Transverse colon (tissue), 4 donors: Measurements from ENCODE around the gene TMEM132C. TPM values are rescaled to one million over a fixed set of nuclear protein-coding genes. Genes with fewer than 3 reads are reported as not detected.

Experiments used
- DNase-seq: peaks from one replicate; pipeline ENCODE4 v3.0.0-alpha.2; 2019
- H3K27ac ChIP-seq, 4 donors: fragments of 200-600 bp; sonication (generic); 2 replicates each; pipeline ENCODE4 v1.5.1; 2016 to 2018; ENCODE audit warnings: inconsistent platforms in 4 of 4
- H3K27me3 ChIP-seq: fragments of 200-600 bp; sonication (generic); 2 replicates; pipeline ENCODE4 v1.5.1; 2017; ENCODE audit warnings: inconsistent platforms
- H3K36me3 ChIP-seq, 4 donors: fragments of 200-600 bp; sonication (generic); 2 replicates each; pipeline ENCODE4 v1.5.1; 2017 to 2019; ENCODE audit warnings: inconsistent platforms in 4 of 4
- H3K4me1 ChIP-seq, 4 donors: fragments of 200-600 bp; sonication (generic); 2 replicates each; pipeline ENCODE4 v1.5.1; 2017 to 2020; ENCODE audit warnings: inconsistent platforms in 4 of 4
- H3K4me3 ChIP-seq, 4 donors: fragments of 200-600 bp; sonication (generic); 1 replicate in 1 of 4; 2 replicates in 3 of 4; pipeline versions ENCODE4 v1.5.1 to v1.6.1; 2017 to 2019; ENCODE audit warnings: inconsistent platforms in 4 of 4
- H3K9me3 ChIP-seq, 2 donors: fragments of 200-600 bp; sonication (generic); 2 replicates each; pipeline ENCODE4 v1.5.1; 2017 to 2019; ENCODE audit warnings: inconsistent platforms in 2 of 2
- EP300 ChIP-seq: sonication (generic); formaldehyde crosslinking; IDR thresholded peaks from one replicate; pipeline ENCODE4 v1.6.1; 2017; ENCODE audit warnings: antibody characterized with exemption, low read depth
- POLR2A ChIP-seq: fragments of 450-650 bp; IDR thresholded peaks from one replicate; pipeline ENCODE4 v1.6.1; 2016; ENCODE audit warnings: antibody characterized with exemption, mild to moderate bottlenecking, moderate library complexity
- POLR2AphosphoS5 ChIP-seq, 3 donors: sonication (generic); formaldehyde crosslinking; IDR thresholded peaks; one replicate each; pipeline ENCODE4 v1.6.1; 2016; ENCODE audit warnings: antibody characterized with exemption in 3 of 3
- WGBS, 2 donors: methylation state at CpG; one replicate each; pipeline ENCODE4 v1.1.5; 2018; ENCODE audit warnings: low coverage in 1 of 2; 5-methylcytosine and 5-hydroxymethylcytosine counted together
- in situ Hi-C, 4 donors: fragments of 200-750 bp; cut with MboI; loops; one replicate each; pipeline versions ENCODE4 v1.15.0 to v1.15.1; 2017; ENCODE audit warnings: low sequenced_read_pairs in 3 of 4, low pct_ligation_motif_present in 1 of 4, low pct_unique_long_range_greater_than_20kb in 1 of 4
- intact Hi-C: fragments of 100-400 bp; cut with DNase I; formaldehyde crosslinking; loops from one replicate; pipeline ENCODE4 v1.15.1; 2023; ENCODE audit warnings: low total_unique reads
- total RNA-seq, 4 donors: library from RNA; depleted of rRNA; stranded (reverse); fragments of >200 nt; gene quantifications; one replicate each; pipeline ENCODE4 v1.1.0, GENCODE V29; 2016
- TF ChIP-seq, protein P1 (sequence below), 5 experiments: fragments of 200-600 bp in 3 of 5; fragments of 450-650 bp in 2 of 5; sonication (generic) in 3 of 5; IDR thresholded peaks; 1 replicate in 2 of 5; 2 replicates in 3 of 5; pipeline ENCODE4 v1.5.1; 2016 to 2017; ENCODE audit warnings: antibody characterized with exemption in 5 of 5, inconsistent platforms in 3 of 5, mild to moderate bottlenecking in 2 of 5, moderate library complexity in 1 of 5

The TMEM132C gene
- total RNA-seq, 4 donors from 2014 or later, result 0.20 to 1.6 (median 0.58) TPM

- DNase-seq, result no peak
- 19% methylated on average over 6 of the region's 6 CpGs; no CpG with 5 or more reads in 1 of the 2 donors for WGBS, 2 donors
- Histone ChIP-seq H3K4me1 (peaks cover 0 to 3% (median 0%) of the 10 kb centered on the region in 4 donors), H3K27ac (no peak overlapping the region), H3K27me3 (no peaks in the 10 kb centered on the region), H3K36me3 (no peaks in the 10 kb centered on the region), H3K4me3 (no peak overlapping the region), H3K9me3 (peaks cover 0 to 4% of the 10 kb centered on the region in 2 donors)
- intact Hi-C loops, result no loop called here
- no peak for TF ChIP-seq POLR2A
- TF ChIP-seq EP300, result no peak
- TF ChIP-seq, protein P1, sequence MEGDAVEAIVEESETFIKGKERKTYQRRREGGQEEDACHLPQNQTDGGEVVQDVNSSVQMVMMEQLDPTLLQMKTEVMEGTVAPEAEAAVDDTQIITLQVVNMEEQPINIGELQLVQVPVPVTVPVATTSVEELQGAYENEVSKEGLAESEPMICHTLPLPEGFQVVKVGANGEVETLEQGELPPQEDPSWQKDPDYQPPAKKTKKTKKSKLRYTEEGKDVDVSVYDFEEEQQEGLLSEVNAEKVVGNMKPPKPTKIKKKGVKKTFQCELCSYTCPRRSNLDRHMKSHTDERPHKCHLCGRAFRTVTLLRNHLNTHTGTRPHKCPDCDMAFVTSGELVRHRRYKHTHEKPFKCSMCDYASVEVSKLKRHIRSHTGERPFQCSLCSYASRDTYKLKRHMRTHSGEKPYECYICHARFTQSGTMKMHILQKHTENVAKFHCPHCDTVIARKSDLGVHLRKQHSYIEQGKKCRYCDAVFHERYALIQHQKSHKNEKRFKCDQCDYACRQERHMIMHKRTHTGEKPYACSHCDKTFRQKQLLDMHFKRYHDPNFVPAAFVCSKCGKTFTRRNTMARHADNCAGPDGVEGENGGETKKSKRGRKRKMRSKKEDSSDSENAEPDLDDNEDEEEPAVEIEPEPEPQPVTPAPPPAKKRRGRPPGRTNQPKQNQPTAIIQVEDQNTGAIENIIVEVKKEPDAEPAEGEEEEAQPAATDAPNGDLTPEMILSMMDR (IDR thresholded peaks at IDR 0.05), result no peak
- no peak for TF ChIP-seq POLR2AphosphoS5 (IDR thresholded peaks at IDR 0.05)
- in situ Hi-C loops, result no loop called here
Observed at GRCh38 chr12:128339126-128339520, 72.2 kb downstream of the TMEM132C start.

GRCh38 chr12:128339631-128340030, 72.7 kb downstream of the TMEM132C start:
- DNase-seq, result no peak
- H3K27me3 ChIP-seq, result no peaks in the 10 kb centered on the region
- peaks cover 0 to 2% of the 10 kb centered on the region in 2 donors for H3K9me3 ChIP-seq
- H3K27ac ChIP-seq, result no peak overlapping the region
- WGBS, 2 donors, result 48% methylated on average over 1 of the region's 1 CpG; no CpG with 5 or more reads in 1 of the 2 donors
- no peak overlapping the region for H3K4me3 ChIP-seq
- H3K4me1 ChIP-seq, result peaks cover 0 to 3% (median 0%) of the 10 kb centered on the region in 4 donors
- TF ChIP-seq POLR2AphosphoS5 (IDR thresholded peaks at IDR 0.05), result no peak
- TF ChIP-seq EP300, result no peak
- TF ChIP-seq, protein P1 (IDR thresholded peaks at IDR 0.05), result no peak
- no peak for TF ChIP-seq POLR2A
- H3K36me3 ChIP-seq, result no peaks in the 10 kb centered on the region
- intact Hi-C loops, result no loop called here
- in situ Hi-C loops, result no loop called here

DNA sequence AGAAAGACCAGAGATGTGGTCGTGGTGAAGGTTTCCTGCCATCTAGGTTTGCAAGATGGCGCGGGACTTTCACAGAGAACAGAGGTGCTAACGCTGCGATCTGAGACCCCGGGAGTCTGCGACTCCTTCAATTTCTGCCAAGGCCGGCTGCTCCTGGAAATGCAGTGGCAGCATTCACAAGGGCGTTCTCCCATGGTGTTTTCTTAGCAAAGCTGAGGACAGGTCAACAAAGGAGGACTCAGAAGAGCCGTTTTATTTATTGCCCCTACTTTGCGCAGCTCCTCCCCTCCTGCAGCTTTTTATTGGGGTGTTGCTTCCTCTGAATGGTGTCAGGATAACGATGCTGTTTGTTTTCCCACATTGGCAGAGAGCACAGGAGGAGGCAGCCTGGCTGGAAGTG, 86.3 kb downstream of the TMEM132C start:
- Histone ChIP-seq H3K36me3 (no peaks in the 10 kb centered on the region), H3K27ac (no peak overlapping the region), H3K4me3 (no peak overlapping the region), H3K27me3 (no peaks in the 10 kb centered on the region), H3K9me3 (no peaks in the 10 kb centered on the region), H3K4me1 (no peaks in the 10 kb centered on the region)
- intact Hi-C loops, result no loop called here
- in situ Hi-C loops, result no loop called here
- TF ChIP-seq POLR2A (no peak), EP300 (no peak), POLR2AphosphoS5 (IDR thresholded peaks at IDR 0.05) (no peak)
- TF ChIP-seq, protein P1 (IDR thresholded peaks at IDR 0.05), result no peak
- no peak for DNase-seq
- WGBS, 2 donors, result 11 to 27% methylated on average over 3 to 12 of the region's 12 CpGs

DNA sequence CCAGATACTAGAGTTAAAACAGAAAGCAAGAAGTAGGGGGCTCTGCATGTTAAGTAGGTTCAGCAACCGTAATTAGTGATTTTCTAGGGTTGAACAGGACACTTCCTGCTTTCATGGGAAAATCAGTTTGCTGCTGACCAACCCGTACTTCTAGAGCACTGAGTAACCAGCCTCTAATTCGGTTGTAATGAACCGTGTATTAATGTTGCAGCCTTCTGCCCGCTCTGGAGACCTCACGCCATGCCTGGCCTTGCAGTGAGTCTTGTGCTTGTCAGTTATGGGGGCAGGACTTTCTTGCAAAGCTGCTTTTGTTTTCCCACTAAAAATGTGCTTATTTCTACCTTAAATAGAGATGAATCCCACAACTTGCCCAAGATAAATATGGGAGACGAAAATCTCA, 89.6 kb downstream of the TMEM132C start:
- Histone ChIP-seq H3K9me3 (no peaks in the 10 kb centered on the region), H3K4me3 (no peak overlapping the region), H3K27ac (no peak overlapping the region), H3K4me1 (no peaks in the 10 kb centered on the region), H3K36me3 (no peaks in the 10 kb centered on the region), H3K27me3 (no peaks in the 10 kb centered on the region)
- intact Hi-C loops (no loop called here), in situ Hi-C loops (no loop called here)
- DNase-seq, result no peak
- WGBS, 2 donors, result 77 to 78% methylated on average over 4 to 7 of the region's 7 CpGs
- no peak for TF ChIP-seq EP300
- TF ChIP-seq, protein P1 (IDR thresholded peaks at IDR 0.05), result no peak
- TF ChIP-seq POLR2A, result no peak
- no peak for TF ChIP-seq POLR2AphosphoS5 (IDR thresholded peaks at IDR 0.05)
